HL-60/S4 treated with phorbol 12-myristate 13-acetate at 8.2 ng/mL for 4 days and 3 days (cell line): ENCODE measurements around the gene LCAT.

ENCODE experiments used
- in situ Hi-C: fragments of 300-500 bp; cut with MboI; formaldehyde crosslinking; loops from 2 replicates; pipeline ENCODE4 v1.15.0; 2022; ENCODE audit warnings: low sequenced_read_pairs

LCAT gene

DNA sequence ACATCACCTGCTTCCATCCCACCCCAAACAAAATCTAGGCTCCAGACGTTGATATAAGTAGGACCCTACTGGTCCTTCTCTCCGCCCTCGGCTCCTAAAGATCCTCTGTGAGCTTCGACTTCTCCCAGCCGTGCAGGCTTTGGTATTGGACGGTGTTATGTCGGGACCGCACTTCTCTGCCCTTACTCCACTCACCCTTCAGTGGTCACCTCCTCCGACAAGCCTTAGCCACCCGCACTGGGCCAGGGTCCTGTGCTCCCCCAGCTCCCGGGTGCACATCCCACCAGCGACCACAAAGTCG lies 8.9 kb downstream of the LCAT start:
- in situ Hi-C loops, result loop anchor here (10.0 kb wide), 1 partner anchor 50 kb away; the partner anchor contains the start of gene NRN1L

DNA sequence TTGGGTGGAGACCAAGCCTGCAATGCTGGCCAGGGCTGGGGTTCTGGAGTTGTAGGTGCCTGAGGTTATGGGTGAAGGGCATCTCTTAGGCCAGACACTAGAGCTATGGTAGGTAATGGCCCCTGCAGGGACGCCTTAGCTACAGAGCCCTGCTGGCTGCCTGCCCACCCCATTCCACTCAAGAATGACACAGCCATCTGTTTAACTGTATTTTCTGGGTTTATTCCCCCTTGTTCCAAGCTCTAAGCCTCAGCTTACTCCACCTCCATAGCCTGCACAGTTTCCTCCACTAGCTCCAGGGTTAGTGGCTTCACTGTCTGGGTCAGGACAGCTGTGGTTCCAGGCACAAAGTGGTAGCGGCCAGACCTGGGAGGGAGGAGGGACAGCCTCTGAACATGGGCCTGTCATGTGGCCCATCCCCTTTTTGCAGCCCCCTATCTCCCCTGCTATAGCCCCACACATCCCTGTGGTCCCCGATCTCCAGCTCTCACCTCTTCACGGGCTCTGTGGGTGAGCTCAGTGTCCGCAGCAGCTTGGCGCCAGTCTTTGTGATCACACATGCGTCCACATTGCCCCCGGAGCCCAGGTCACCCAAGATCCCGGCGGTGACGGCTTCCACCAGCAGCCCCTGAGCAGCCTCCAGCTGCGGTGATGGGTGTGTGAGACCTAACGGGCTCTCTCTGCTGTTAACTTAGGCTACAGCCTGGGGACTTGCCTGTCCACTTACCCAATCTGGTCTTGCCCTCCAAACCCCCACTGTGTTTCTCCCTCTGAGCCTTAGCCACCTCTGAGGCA lies 9.4 kb downstream of the LCAT start:
- in situ Hi-C loops, result loop anchor here (10.0 kb wide), 1 partner anchor 50 kb away; the partner anchor contains the start of gene NRN1L

DNA sequence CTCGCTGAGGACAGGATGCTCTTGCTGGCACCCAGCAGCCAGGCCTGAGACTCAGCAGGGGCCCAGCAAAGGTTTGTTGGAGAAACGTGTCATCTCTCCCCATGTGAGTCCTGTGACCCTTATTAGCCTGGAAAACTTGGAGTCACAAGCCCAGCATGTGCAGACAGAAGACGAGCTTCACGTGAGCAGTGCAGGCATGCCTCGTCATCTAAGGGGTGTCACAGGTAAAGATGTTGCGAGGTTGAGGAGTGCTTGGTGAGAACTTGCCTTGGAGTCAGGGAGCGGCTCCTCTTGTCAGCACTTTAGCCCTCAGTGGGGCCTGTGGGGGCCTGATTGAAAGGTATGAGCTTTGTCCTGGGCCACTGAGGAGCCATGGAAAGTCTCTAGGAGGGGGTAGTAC lies 10.1 kb downstream of the LCAT start:
- in situ Hi-C loops, result loop anchor here (10.0 kb wide), 1 partner anchor 49 kb away; the partner anchor contains the start of gene NRN1L

DNA sequence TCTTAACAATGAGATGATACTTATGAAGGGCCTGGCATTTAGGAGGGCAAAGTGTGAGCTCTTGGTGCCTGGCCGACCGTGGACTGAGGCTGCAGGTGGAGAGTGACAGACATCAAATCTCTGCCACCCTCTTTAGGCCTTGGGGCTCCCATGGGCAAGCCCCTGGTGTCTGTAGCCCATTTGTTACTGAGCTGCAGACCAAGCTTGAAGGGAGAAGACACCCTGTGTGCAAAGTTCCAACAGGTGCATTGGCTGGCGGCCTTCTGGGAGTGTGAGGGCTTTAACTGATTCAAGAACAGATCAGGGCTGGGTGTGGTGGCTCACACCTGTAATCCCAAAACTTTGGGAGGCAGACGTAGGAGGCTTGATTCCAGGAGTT lies 11.5 kb downstream of the LCAT start:
- in situ Hi-C loops, result loop anchor here (10.0 kb wide), 1 partner anchor 48 kb away; the partner anchor contains the start of gene NRN1L

DNA sequence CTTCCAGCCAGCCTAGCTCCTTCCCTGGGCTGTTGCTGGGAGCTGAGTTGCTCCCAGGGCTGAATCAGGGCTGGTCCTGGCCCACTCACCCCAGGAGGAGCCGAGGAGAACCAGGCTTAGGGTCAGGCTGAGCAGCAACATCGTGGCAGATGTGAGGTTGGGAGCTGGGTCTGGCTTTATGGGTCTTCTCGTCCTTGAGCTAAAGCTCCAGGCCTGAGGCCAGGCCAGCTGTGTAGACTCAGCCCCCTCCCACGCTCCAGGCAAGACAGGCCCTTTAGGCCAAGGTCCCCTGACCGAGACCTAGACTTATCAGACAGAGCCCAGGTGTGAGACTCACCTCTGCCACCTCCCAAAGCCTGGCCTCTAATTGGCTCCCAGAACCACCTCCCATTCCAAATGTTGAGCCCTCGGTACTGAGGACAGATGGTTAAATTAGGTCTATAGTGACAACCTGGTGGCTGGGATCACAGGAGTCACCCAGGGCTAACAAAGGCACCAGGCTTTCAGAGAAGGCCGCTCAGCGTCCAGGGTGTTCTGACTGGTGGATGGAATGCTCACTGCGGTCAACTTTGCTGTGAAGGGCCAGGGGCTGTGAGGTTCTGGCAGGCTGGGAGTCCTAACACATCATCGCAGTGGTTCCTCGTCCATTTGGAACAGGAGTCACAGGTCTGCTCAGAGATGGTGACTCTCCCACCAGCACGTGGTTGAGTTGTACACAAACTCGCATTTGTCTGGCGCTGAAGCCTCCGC lies 12.0 kb downstream of the LCAT start, which contains the start of gene CTRL:
Gene CTRL, minus strand, starts transcription at position 151 of the 750 bp plus-strand sequence. Its CDS starts 10 bp downstream, at position 141.
- in situ Hi-C loops, result loop anchor here (10.0 kb wide), 1 partner anchor 47 kb away; the partner anchor contains the start of gene NRN1L

DNA sequence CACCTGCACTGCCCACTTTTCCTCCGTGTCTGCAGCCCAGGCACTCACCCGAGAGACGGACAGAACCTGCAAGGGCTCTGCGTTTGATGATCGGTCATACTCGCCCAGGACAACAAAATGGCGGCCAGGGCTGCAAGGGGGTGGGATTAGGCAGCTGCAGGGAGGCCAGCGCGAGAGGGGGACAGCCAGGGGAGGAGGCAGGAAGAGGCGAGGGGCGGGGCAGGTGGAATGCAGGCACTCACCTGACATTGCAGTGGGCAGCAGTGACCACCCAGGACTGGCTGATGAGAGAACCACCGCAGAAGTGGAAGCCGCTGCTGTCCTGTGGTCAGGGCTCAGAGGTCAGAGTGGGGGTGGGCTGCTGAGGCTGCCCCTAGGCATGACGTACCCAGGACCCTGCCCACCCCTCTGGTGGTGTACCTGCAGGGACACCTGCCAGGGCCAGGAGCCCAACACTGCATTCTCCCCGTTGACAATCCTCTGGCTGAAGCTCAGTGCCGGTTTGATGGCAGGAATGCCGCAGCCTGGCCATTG lies 13.2 kb downstream of the LCAT start:
- in situ Hi-C loops, result loop anchor here (10.0 kb wide), 1 partner anchor 46 kb away; the partner anchor contains the start of gene NRN1L

DNA sequence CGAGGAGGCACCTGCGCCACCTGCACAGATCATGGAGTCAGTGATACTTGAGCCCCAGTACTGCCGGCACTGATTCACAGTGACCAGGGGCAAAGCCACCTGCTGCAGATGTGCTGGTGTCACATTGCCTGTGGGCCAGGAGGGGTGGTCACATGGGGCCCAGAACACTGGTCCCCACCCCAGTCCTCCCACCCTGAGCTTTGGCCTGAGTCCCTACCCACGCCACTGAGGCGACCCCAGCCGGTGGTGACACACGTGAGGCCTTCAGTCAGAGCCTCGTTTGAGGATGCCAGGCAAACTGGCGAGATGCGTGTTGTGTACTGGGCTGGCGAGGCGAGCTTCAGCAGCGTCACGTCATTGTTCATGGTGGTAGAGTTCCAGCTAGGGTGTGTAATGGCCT lies 13.7 kb downstream of the LCAT start:
- in situ Hi-C loops, result loop anchor here (10.0 kb wide), 1 partner anchor 45 kb away; the partner anchor contains the start of gene NRN1L

DNA sequence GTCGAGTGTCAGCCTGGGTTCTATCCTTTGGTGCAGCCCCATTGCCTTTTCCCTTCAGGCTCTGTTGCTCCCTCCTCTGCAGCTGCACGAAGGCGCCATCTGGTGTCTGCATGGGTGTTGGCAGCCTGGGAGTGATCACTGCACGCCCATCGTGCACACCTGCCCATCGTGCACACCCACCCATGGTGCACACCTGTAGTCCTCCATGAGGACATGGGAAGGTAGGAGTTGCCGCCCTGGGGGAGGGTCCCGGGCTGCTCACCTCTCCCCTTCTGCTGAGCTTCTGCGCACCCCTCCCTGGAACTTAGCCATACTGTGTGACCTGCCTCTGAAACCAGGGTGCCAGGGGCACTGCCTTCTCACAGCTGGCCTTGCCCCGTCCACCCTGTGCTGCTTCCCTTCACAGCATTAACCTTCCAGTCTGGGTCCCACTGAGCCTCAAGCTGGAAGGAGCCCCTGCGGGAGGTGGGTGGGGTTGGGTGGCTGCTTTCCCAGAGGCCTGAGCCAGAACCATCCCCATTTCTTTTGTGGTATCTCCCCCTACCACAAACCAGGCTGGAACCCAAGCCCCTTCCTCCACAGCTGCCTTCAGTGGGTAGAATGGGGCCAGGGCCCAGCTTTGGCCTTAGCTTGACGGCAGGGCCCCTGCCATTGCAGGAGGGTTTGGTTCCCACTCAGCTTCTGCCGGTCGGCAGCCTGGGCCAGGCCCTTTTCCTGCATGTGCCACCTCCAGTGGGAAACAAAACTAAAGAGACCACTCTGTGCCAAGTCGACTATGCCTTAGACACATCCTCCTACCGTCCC lies 15.2 kb downstream of the LCAT start:
- in situ Hi-C loops, result no loop called here

DNA sequence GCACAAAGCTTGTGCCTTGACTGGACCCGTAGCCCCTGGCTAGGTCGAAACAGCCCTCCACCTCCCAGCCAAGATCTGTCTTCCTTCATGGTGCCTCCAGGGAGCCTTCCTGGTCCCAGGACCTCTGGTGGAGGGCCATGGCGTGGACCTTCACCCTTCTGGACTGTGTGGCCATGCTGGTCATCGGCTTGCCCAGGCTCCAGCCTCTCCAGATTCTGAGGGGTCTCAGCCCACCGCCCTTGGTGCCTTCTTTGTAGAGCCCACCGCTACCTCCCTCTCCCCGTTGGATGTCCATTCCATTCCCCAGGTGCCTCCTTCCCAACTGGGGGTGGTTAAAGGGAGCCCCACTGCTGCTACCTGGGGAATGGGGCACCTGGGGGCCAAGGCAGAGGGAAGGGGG lies 15.8 kb downstream of the LCAT start:
- in situ Hi-C loops, result no loop called here

DNA sequence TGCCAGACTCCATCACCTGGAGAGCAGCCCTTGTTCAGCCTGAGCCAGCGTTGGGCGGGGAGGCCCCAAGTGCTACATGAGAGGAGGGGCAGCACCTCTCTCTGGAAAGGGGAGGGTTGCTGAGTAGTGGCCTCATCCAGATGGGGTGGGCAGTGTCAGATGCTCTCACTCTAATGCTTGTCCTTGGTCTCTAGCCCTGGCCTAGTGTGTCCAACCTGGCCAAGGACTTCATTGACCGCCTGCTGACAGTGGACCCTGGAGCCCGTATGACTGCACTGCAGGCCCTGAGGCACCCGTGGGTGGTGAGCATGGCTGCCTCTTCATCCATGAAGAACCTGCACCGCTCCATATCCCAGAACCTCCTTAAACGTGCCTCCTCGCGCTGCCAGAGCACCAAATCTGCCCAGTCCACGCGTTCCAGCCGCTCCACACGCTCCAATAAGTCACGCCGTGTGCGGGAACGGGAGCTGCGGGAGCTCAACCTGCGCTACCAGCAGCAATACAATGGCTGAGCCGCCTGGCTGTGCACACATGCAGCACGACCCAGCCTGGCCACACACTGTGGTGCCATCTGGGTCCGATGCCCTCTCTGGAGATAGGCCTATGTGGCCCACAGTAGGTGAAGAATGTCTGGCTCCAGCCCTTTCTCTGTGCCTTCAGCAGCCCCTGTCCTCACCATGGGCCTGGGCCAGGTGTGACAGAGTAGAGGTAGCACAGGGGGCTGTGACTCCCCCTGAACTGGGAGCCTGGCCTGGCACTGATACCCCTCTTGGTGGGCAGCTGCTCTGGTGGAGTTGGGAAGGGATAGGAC lies 16.6 kb downstream of the LCAT start:
- in situ Hi-C loops, result no loop called here

DNA sequence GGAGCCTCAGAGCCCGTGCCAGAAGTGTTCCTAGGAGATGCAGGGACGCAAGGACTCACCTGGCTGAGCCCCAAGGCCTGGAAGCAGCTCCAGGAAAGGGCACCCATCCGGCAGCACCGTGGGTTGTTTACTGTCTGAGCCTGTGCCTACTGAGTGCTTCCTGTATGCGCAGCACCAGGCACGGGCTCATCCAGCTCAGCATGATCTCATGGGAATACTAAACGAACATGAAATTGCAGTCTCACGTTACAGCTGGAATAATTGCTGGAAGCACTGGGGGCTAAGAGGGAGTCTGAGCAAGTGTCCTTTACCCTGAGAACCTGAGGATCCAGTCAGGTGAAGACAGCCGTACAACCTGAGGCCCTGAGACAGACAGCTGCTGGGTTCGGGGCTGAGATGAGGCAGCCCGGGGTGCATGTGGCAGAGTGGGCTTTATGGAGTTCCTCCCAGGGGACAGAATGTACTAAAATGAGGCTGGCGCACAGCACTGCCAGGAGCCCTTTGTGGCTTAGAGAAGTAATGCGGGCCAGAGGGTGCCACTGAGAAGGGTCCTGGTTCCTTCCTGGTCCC lies 17.7 kb downstream of the LCAT start:
- in situ Hi-C loops, result no loop called here

DNA sequence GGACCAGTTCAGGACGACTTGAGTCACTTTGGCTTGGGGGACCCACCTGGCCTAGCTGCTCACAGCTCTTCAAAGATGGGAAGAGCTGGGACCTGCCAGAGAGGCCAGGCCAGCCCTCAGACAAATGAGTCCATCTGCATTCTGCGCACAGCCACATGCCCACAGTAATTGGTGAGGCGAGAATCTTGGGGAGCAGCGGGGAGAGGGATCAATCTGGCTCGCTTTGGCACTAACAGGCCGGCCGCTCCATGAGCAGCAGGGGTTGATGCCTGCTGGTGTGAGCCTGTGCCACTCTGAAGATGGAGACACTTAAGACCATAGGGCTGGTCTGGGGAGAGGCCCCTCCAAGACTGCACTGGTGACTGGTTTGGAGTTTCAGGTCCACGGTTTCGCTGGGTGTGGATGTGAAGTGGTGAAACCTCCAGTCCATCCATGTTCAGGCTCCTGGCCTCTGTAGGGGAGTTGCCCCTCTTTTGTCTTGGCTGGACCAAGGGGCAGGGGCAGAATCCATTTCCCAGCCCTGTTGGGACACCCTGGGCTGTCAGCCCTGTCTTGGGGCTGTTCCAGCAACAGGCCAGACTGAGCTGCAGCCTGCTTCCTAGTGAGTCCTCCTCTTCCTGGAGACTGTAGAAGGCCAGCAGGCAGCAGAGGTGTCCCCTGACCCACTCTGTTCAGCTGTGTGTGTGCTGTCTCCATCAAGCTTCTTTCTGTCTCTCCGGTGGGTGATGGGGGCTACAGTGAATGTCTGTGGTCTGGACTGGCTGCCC lies 19.6 kb downstream of the LCAT start:
- in situ Hi-C loops, result no loop called here

DNA sequence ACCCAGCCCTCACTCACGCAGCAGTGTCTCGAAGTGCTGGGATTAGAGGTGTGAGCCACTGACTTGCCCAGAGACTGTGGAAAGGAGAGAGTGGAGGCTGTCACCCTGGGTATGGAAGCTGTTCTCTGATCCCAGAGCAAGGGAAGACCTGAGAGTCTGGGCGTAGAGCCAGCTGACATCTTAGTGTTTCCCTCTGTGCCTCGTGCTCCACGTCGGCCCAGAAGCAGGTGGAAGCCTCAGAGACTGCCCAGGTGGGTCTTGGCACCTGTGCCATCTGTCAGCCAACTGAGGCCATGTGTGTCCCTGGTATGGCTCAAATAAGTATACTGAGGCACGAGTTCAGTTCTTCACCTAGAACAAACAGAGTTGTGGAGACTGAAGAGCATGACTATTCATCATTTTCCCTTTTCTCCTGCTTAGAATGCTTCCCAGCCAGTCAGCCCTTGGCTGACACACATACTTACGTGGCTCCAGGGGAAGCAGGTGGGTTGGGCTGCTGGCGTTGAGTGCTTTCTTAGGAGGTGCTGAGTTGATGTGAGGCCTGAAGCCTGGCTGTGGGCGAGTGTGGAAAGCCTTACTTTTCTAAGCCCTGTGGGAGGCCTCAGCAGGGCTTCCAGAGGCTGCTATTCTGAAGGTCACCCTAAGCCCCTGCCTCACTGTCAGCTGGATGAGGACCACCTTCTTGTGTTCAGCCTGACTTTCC lies 20.4 kb downstream of the LCAT start:
- in situ Hi-C loops, result no loop called here

DNA sequence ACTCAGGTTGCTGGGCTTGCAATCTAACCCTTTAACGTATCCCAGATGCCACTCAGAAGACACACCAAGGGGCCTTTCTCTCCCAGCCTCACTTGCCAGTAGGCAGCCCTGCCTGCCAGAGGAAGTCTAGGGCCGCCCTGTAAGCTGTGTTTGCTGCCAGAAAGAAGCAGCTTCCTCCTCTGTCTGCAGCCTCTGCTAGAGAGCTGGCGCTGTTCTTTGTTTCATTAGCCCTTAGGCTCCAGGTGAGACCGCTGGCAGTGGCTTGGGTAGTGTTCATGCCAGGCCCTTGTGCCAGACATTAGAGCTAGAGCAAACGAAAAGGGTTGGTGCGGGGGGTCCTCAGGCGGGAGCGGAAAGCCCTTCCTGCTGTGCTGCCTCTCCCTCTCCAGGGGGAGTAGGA lies 21.2 kb downstream of the LCAT start:
- in situ Hi-C loops, result no loop called here

DNA sequence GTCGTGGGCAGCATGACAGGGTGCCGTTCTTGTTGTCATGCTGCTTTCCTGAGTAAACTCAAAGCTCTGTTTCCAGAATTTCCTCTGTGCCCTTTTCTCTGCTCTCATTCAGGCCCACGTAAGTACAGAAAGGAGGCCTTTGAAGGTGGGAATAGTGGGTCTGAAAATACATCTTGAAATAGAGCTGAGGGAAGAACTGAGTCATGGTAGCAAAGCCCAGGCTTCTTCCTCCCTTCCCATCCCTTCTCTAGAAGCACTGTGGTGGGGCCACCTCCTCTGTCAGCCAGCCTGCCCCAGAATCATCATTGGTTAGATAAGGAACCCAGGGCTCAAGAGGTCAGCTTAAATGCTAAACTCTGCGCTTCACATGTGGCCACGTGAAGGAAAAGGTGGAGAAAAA lies 21.7 kb downstream of the LCAT start:
- in situ Hi-C loops, result no loop called here

DNA sequence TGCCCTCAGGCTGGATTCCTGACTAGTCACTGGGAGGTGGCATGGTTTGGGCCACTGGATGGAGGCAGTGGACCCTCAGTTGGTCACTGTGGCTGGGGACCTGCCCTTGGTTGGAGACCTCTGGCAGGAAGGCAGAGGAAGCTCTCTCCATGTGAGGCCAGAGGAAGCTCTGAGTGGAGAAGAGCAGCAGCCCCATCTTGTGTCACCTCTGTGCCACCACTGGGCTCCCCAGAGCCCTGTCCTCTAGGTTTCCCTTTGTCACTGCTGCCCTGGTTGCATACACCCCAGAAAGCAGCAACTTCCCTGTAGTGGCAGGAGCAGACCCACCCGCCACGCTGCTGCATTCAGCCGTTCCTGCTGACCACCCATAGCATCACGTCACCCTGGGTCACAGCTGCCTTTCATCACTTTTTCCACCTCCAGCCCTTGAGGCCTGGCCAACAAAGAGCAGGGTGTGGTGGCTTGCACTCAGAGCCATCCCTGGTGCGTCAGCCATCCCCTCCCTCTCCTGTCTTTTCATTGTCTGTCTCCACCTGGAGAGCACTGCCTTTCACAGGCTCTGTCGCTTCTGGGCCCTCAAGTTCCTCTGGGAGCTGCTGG lies 24.2 kb downstream of the LCAT start:
- in situ Hi-C loops, result no loop called here

DNA sequence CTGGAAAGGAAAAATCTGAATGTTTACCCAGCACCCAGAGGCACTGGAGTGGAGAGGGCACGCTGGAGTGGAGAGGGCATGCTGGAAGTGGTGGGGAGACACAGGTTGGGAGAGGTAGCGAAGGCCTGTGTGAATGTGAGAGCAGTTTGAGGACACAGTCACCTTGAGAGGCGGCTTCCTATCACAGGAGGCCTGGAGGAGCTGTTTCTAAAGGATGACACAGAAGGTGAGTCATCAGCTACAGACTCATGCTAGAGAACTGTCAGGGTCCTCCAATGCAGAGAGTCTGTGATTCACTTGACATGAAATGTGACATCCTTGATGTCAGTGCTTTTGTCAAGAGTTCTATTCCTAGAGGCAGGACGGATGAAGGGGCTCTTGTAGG lies 26.1 kb downstream of the LCAT start:
- in situ Hi-C loops, result no loop called here
